Naive B cell (primary cell): Measurements from ENCODE around the gene ABCF1. TPM values are rescaled to one million over a fixed set of nuclear protein-coding genes. Genes with fewer than 3 reads are reported as not detected.
"Not testable (repeated sequence)": the region's sequence is repeated elsewhere in the genome, so short reads cannot be mapped to it uniquely, and the experiment has no call there.

ENCODE experiments used
- ATAC-seq, 2 donors: fragments of 150-1000 bp; cut with Tn5 transposase; 2 replicates each; pipeline ENCODE4 v1.10.0; 2021; ENCODE audit warnings: low read depth in 2 of 2, mild to moderate bottlenecking in 2 of 2, moderate library complexity in 2 of 2
- DNase-seq: peaks from one replicate; pipeline ENCODE4 v3.0.0; 2022
- H3K27ac Mint-ChIP-seq, 6 donors: one replicate each; pipeline ENCODE4 v1.8.0; 2020 to 2022; ENCODE audit warnings: mild to moderate bottlenecking in 6 of 6, mixed read lengths in 6 of 6, moderate library complexity in 5 of 6, inconsistent platforms in 2 of 6
- H3K27me3 Mint-ChIP-seq, 3 donors: one replicate each; pipeline ENCODE4 v1.8.0; 2021 to 2022; ENCODE audit warnings: mixed read lengths in 3 of 3, mild to moderate bottlenecking in 1 of 3
- H3K36me3 Mint-ChIP-seq, 2 donors: one replicate each; pipeline ENCODE4 v1.8.0; 2020 to 2022; ENCODE audit warnings: mixed read lengths in 2 of 2, inconsistent platforms in 1 of 2, mild to moderate bottlenecking in 1 of 2
- H3K4me1 Mint-ChIP-seq, 3 donors: one replicate each; pipeline ENCODE4 v1.8.0; 2020 to 2022; ENCODE audit warnings: mixed read lengths in 3 of 3, inconsistent platforms in 1 of 3, mild to moderate bottlenecking in 1 of 3, moderate library complexity in 1 of 3
- H3K4me3 Mint-ChIP-seq, 8 donors: one replicate each; pipeline ENCODE4 v1.8.0; 2020 to 2022; ENCODE audit warnings: mild to moderate bottlenecking in 8 of 8, mixed read lengths in 8 of 8, moderate library complexity in 8 of 8, inconsistent platforms in 2 of 8
- H3K9me3 Mint-ChIP-seq, 7 donors: one replicate each; pipeline ENCODE4 v1.8.0; 2020 to 2022; ENCODE audit warnings: mixed read lengths in 7 of 7, mild to moderate bottlenecking in 5 of 7, inconsistent platforms in 2 of 7, moderate library complexity in 1 of 7
- polyA plus RNA-seq, 6 donors: library from polyadenylated mRNA; unstranded; fragments of 300-500 nt; fragmentation: Illumina TruSeq; gene quantifications; one replicate each; pipeline ENCODE4 v1.2.3, GENCODE V29; 2021; ENCODE audit warnings: low read depth in 6 of 6

The ABCF1 gene
- polyA plus RNA-seq = 10 to 100 TPM; 11.5 to 31.0 (median 19.3) TPM

DNA sequence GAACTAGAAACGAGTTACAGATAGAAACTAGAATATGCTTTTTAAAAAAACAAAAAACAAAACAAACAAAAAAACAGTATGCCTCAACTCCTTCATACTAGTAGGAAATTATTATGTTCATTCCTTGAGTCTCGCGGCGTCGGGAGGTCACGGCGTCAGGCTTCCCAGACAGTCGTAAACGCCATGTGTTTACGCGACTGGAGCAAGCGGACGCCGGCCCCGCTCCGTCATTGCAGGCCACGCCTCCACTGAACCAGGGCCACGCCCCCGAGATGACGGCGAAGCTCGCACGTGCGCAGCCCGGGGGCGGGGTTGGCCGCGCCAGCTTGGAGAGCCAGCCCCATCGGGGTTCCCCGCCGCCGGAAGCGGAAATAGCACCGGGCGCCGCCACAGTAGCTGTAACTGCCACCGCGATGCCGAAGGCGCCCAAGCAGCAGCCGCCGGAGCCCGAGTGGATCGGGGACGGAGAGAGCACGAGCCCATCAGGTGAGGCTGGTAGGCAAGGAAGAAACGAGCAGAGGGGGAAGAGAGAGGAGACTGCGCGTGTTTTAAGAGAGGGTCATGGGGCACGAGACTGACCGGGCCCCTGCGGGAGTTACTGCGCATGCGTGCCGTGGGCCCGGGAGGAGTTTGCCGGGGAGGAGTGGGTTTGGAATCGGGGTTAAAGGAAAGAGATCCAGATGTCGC is at the start of gene ABCF1:
Gene ABCF1 (plus strand): TSS at position 368 of the 687 bp plus-strand sequence. CDS start 46 bp downstream, at position 414.
- no peaks in the 10 kb centered on the region for H3K36me3 Mint-ChIP-seq
- H3K4me3 Mint-ChIP-seq = peak within 1 kb of the TSS; percentile 90 to 100 (median 100)
- DNase-seq (peak; percentile 100), ATAC-seq (peak; percentile 91 to 92)
- peak within 1 kb of the TSS; percentile 97 to 100 (median 99) for H3K27ac Mint-ChIP-seq
- H3K9me3 Mint-ChIP-seq = no peaks in the 10 kb centered on the region
- H3K4me1 Mint-ChIP-seq = peaks cover 49 to 58% (median 53%) of the 10 kb centered on the region in 3 donors
- no peaks in the 10 kb centered on the region for H3K27me3 Mint-ChIP-seq

DNA sequence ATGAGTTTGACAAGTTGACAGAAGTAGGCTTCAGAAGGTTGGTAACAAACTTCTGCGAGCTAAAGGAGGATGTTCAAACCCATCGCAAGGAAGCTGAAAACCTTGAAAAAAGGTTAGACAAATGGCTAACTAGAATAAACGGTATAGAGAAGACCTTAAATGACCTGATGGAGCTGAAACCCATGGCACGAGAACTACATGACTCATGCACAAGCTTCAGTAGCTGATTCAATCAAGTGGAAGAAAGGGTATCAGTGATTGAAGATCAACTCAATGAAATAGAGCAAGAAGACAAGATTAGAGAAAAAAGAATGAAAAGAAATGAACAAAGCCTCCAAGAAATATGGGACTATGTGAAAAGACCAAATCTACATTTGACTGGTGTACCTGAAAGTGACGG is 49.3 kb upstream of the ABCF1 start:
- H3K4me1 Mint-ChIP-seq = peaks cover 39 to 83% (median 57%) of the 10 kb centered on the region in 3 donors
- H3K27ac Mint-ChIP-seq = peak overlapping the region in 3 of 6 donors; percentile 6 to 41 (median 13)
- H3K9me3 Mint-ChIP-seq = not testable (repeated sequence)

DNA sequence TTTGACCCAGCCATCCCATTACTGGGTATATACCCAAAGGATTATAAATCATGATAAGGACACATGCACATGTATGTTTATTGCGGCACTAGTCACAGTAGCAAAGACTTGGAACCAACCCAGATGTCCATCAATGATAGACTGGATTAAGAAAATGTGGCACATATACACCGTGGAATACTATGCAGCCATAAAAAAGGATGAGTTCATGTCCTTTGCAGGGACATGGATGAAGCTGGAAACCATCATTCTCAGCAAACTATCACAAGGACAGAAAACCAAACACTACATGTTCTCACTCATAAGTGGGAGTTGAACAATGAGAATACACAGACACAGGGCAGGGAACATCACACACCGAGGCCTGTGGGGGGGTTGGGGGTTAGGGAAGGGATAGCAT is 44.8 kb upstream of the ABCF1 start:
- Mint-ChIP-seq H3K4me1 (peaks cover 45 to 84% (median 65%) of the 10 kb centered on the region in 3 donors), H3K27ac (peak overlapping the region in 1 of 6 donors; percentile 33)
- H3K27me3 Mint-ChIP-seq, H3K9me3 Mint-ChIP-seq, H3K4me3 Mint-ChIP-seq, ATAC-seq, H3K36me3 Mint-ChIP-seq, DNase-seq: not testable (repeated sequence)

More for the DNA sequence above, 49.3 kb upstream of the ABCF1 start:
- not testable (repeated sequence) for H3K27me3 Mint-ChIP-seq, ATAC-seq, H3K36me3 Mint-ChIP-seq, H3K4me3 Mint-ChIP-seq, DNase-seq

DNA sequence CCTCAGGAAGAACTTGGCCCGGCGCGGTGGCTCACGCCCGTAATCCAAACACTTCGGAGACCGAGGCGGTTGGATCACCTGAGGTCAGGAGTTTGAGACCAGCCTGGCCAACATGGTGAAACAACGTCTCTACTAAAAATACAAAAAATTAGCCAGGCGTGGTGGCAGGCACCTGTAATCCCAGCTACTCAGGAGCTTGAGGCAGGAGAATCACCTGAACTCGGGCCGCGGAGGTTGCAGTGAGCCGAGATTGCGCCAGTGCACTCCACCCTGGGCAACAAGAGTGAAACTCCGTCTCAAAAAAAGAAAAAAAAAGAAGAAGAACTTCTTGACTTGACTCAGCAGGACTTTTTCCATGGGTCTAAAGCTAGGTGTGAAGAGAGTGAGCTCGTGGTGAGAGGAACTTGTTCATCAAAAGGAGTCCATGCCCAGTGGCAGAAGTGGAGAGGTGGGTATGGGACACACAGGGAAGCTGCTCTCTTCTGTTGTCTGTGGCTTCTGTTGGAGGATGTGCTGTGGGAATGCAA is 41.8 kb upstream of the ABCF1 start:
- ATAC-seq = peak; percentile 56 to 66
- not testable (repeated sequence) for H3K9me3 Mint-ChIP-seq
- peak overlapping the region; percentile 19 to 83 (median 62) for H3K4me3 Mint-ChIP-seq

DNA sequence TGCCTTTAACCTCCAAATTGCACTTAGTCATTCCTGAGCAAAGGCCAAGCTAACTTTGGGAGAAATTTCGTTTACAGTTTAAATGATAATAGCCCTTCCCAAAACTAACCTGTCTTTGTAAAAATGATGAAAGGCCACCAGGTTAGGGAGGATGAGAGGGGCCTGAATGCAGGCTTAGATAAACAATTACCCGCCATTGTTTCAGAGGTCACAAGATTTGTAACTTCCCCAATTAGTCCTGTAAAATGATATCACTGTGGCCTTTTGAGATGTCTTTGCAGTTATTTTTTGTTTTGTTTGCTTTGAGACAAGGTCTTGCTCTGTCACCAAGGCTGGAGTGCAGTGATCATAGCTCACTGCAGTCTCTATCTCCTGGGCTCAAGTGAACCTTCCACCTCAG is 41.2 kb upstream of the ABCF1 start:
- H3K27me3 Mint-ChIP-seq = no peaks in the 10 kb centered on the region
- H3K9me3 Mint-ChIP-seq = peaks cover 0 to 2% (median 0%) of the 10 kb centered on the region in 7 donors
- H3K36me3 Mint-ChIP-seq = no peaks in the 10 kb centered on the region
- H3K4me3 Mint-ChIP-seq = peak overlapping the region in 6 of 8 donors; percentile 9 to 83 (median 40)
- peak overlapping the region in 5 of 6 donors; percentile 49 to 96 (median 79) for H3K27ac Mint-ChIP-seq
- ATAC-seq = peak; percentile 50 to 53
- DNase-seq = no peak
- H3K4me1 Mint-ChIP-seq = peaks cover 29 to 69% (median 46%) of the 10 kb centered on the region in 3 donors

More for the DNA sequence above, 41.8 kb upstream of the ABCF1 start:
- DNase-seq, H3K36me3 Mint-ChIP-seq, H3K27me3 Mint-ChIP-seq: not testable (repeated sequence)
- peaks cover 32 to 75% (median 52%) of the 10 kb centered on the region in 3 donors for H3K4me1 Mint-ChIP-seq
- peak overlapping the region; percentile 70 to 96 (median 84) for H3K27ac Mint-ChIP-seq

DNA sequence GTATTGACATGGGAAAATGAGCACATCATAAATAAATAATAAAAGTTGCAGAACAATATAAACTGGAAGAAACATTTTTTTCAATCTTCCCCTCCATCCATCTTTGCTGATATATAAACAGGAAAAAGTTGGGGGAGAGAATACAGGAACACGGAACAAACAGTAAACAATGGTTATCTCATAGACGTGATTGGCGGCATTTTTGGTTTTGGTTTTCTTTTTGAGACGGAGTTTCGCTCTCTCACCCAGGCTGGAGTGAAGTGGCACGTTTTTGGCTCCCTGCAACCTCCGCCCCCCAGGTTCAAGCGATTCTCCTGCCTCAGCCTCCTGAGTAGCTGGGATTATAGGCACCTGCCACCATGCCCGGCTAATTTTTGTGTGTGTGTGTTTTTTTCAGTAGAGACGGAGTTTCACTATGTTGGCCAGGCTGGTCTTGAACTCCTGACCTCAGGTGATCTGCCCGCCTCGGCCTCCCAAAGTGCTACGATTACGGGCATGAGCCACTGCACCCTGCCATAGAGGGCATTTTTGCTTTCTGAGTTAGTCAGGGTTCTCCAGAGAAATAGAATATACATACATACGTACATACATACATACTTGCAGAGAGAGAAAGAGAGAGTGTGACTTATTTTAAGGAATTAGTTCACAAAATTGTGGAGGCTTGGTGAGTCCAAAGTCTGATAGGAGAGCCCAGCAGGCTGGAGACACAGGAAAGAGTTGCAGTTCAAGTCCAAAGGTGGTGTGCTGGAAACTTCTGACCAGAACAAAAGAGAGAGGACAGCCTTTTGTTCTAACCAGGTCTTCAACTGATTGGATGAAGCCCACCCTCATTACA is 37.6 kb upstream of the ABCF1 start:
- Mint-ChIP-seq H3K27ac (peak overlapping the region in 2 of 6 donors; percentile 13 to 63), H3K9me3 (no peaks in the 10 kb centered on the region), H3K36me3 (no peaks in the 10 kb centered on the region), H3K4me3 (peak overlapping the region in 7 of 8 donors; percentile 1 to 95 (median 63)), H3K27me3 (no peaks in the 10 kb centered on the region), H3K4me1 (peaks cover 24 to 43% (median 36%) of the 10 kb centered on the region in 3 donors)
- ATAC-seq (no peak), DNase-seq (no peak)

DNA sequence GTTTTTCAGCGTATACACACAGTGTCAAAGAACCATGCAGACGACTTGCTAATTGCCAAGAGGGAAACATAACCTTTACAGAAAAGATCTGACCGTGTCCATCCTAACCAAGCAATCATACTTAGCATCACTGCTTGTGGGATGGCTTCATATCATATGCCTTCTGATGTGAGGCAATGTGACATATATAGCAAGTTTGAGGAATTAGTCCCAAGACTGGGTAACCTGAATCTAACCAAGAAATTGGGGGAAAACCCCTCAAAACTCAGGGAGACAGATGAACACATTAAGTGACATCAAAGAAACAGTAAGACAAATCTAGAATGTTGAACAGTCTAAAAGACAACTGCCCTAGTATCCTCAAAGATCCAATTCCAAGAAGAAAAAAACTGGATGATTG is 33.3 kb upstream of the ABCF1 start:
- no peak overlapping the region for H3K27ac Mint-ChIP-seq
- H3K4me1 Mint-ChIP-seq = peaks cover 17 to 20% (median 18%) of the 10 kb centered on the region in 3 donors
- no peak for DNase-seq
- H3K4me3 Mint-ChIP-seq = no peak overlapping the region
- no peaks in the 10 kb centered on the region for H3K27me3 Mint-ChIP-seq
- H3K9me3 Mint-ChIP-seq = no peaks in the 10 kb centered on the region
- no peak for ATAC-seq
- H3K36me3 Mint-ChIP-seq = no peaks in the 10 kb centered on the region

DNA sequence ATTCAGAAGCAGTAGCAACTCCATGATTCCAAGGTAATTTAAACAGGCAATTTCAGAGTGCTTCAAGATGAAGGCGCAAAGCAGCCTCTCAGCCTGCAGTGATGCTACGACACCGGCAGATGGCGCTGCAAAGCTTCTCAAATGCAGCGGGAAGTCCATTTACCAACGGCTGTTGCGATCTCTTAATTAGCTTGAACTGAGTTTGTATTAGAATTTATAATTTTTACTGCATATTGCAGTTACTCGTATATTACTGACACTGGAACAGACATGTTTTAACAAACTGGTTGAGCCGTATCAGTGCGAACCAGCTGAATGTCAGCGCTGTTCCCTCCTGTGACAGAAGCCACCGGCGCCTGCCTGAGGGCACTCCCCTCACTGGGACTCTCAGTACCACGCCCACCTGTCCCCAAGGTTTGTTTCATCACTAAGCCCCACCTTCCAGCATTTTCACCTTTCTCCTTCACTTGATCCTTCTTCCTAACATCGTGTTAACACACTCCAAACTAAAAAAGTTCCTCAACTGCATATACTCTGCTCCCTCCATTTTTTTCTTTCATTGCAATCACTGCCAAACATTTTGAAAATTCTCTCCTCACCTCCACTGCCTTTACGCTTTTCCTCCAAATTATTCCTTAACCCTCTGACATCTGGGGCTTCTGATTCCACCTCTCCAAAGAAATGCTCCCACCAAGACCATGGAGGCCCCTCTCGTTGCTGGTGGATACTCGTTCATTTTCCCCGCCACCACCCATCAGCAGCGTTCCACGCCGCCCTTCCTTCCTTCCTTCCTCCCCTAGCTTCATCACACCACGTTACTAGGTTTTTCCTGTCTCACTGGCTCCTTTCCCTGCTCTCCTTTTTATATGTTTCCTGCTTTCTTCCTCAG is 29.5 kb upstream of the ABCF1 start:
- Mint-ChIP-seq H3K27ac (peak overlapping the region; percentile 72 to 99 (median 96)), H3K4me3 (peak overlapping the region; percentile 83 to 97 (median 92)), H3K4me1 (peaks cover 27 to 33% (median 29%) of the 10 kb centered on the region in 3 donors), H3K9me3 (no peaks in the 10 kb centered on the region), H3K36me3 (no peaks in the 10 kb centered on the region), H3K27me3 (no peaks in the 10 kb centered on the region)
- DNase-seq (peak; percentile 79), ATAC-seq (peak; percentile 78)

DNA sequence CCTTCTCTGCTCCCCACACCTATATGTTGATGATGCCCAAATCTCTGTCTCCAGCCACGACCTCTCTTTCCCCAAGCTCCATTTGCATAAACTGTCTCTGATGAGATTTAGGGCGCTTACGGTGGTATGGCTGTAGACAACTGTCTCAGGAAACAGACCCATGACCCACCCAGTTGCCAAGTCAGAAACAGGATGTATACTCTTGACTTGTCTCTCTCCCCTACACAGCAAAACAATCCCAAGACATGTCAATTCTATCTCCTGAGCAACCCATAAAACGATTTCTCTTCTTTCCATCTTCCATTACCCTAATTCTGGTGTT is 28.9 kb upstream of the ABCF1 start:
- peak overlapping the region; percentile 83 to 97 (median 92) for H3K4me3 Mint-ChIP-seq
- no peaks in the 10 kb centered on the region for H3K36me3 Mint-ChIP-seq
- no peaks in the 10 kb centered on the region for H3K27me3 Mint-ChIP-seq
- H3K4me1 Mint-ChIP-seq = peaks cover 27 to 33% (median 29%) of the 10 kb centered on the region in 3 donors
- H3K27ac Mint-ChIP-seq = peak overlapping the region; percentile 72 to 99 (median 96)
- peak; percentile 68 for DNase-seq
- H3K9me3 Mint-ChIP-seq = no peaks in the 10 kb centered on the region
- ATAC-seq = peak; percentile 79 to 84

DNA sequence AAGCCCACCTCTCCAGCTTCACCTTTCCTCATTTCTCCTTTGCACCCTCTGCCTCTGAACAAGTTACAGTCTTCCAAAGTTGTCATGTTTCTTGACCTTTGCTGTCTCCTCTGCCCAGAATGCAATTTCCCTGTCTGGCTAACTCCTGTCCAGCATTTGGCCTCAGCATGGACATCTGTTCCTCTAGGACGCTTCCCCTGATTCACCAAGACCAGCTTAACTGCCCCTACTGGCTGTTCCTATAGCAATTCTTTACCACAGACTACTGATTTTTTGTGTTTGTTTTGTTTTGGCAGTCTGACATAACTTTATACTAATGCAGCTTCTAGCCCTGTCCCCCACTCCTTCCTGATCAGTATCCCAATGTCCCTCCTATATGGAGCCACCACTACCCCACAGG is 28.3 kb upstream of the ABCF1 start:
- Mint-ChIP-seq H3K4me3 (peak overlapping the region; percentile 83 to 97 (median 92)), H3K27me3 (no peaks in the 10 kb centered on the region), H3K4me1 (peaks cover 27 to 33% (median 29%) of the 10 kb centered on the region in 3 donors), H3K36me3 (peaks cover 0 to under 1% of the 10 kb centered on the region in 2 donors), H3K27ac (peak overlapping the region; percentile 72 to 99 (median 96)), H3K9me3 (no peaks in the 10 kb centered on the region)
- no peak for DNase-seq
- ATAC-seq = no peak

DNA sequence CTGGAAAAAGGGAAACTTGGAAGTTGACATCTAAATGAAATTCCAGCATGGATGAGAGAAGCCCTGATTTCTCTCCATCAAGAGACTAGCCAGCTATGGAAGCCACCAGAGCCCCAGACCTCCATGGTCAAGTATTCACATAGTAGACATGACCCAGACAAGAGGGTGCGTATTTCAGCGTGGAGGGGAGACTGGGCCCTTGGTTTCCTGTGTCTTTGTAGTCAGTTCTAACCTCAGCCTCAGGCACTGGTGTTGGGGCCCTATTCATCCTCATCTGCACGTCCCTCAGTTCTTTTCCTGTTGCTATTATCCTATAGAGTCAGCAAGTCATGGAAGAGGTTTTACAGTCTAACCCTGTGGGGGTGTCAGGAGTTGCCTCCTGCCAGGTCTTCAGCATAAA is 27.4 kb upstream of the ABCF1 start:
- H3K27me3 Mint-ChIP-seq = no peaks in the 10 kb centered on the region
- peaks cover 27 to 33% (median 29%) of the 10 kb centered on the region in 3 donors for H3K4me1 Mint-ChIP-seq
- peaks cover 0 to 8% of the 10 kb centered on the region in 2 donors for H3K36me3 Mint-ChIP-seq
- DNase-seq (no peak), ATAC-seq (no peak)
- H3K27ac Mint-ChIP-seq = peak overlapping the region in 5 of 6 donors; percentile 59 to 92 (median 75)
- H3K9me3 Mint-ChIP-seq = no peaks in the 10 kb centered on the region
- H3K4me3 Mint-ChIP-seq = peak overlapping the region in 1 of 8 donors; percentile 58

DNA sequence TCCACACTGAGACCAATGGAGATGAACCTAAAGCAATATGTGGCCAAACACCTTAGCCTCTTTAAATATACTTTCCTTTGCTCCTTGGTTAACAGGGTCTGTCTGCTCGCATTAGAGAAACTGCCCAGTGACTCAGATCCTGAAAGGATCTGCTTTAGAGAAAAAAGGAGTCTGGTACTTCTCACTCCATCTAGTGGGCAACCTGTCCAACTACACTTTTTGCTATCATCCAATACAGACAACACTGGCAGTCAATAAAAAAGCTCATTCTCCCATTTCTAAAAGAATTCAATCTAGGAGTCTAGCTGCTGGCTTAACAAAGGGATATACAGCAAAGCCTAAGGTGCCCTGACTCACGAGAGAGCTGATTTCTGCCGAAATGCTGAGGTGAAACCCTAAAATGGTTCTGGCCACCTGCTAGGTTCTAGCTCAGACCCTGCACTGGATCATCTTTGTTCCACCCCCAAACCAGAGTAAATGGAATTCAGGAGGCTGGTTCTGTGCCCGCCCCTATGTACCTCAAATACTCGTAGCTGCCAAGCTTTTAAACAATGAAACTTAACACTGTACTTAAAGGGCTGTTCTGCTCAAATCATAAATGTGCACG is 26.5 kb upstream of the ABCF1 start:
- Mint-ChIP-seq H3K9me3 (no peaks in the 10 kb centered on the region), H3K4me3 (peak overlapping the region in 1 of 8 donors; percentile 42), H3K4me1 (peaks cover 27 to 34% (median 29%) of the 10 kb centered on the region in 3 donors), H3K36me3 (peaks cover 6 to 17% of the 10 kb centered on the region in 2 donors), H3K27ac (peak overlapping the region; percentile 31 to 92 (median 61)), H3K27me3 (no peaks in the 10 kb centered on the region)
- ATAC-seq (peak in 1 of 2 donors; percentile 26), DNase-seq (peak; percentile 55)
